IPS-18c (cell line): ENCODE results near the gene G6PC3.

Source experiments
- H3K4me3 ChIP-seq: 2 replicates; pipeline ENCODE4 v1.7.0; 2013; ENCODE audit warnings: low read depth, mild to moderate bottlenecking, low read length, moderate library complexity; ENCODE audit not compliant: insufficient read depth
- H3K9me3 ChIP-seq: one replicate; pipeline ENCODE4 v1.6.1; 2013; ENCODE audit warnings: mild to moderate bottlenecking, low read length, moderate library complexity; ENCODE audit not compliant: control insufficient read depth, insufficient read depth

The G6PC3 gene

GRCh38 chr17:44049294-44050060, 21.1 kb upstream of the G6PC3 start:
- no peaks in the 10 kb centered on the region for H3K9me3 ChIP-seq
- no peak overlapping the region for H3K4me3 ChIP-seq

GRCh38 chr17:44053125-44053872, 17.2 kb upstream of the G6PC3 start:
- no peaks in the 10 kb centered on the region for H3K9me3 ChIP-seq
- no peak overlapping the region for H3K4me3 ChIP-seq

- Histone ChIP-seq H3K9me3 (no peaks in the 10 kb centered on the region), H3K4me3 (no peak overlapping the region)
These were observed 11.2 kb upstream of the G6PC3 start for GRCh38 chr17:44059101-44059892.

GRCh38 chr17:44061446-44061845, 9.1 kb upstream of the G6PC3 start:
- no peak overlapping the region for H3K4me3 ChIP-seq
- H3K9me3 ChIP-seq, result no peaks in the 10 kb centered on the region

GRCh38 chr17:44062871-44063270, 7.7 kb upstream of the G6PC3 start:
- Histone ChIP-seq H3K9me3 (no peaks in the 10 kb centered on the region), H3K4me3 (no peak overlapping the region)

- Histone ChIP-seq H3K4me3 (no peak overlapping the region), H3K9me3 (no peaks in the 10 kb centered on the region)
These were observed 6.6 kb upstream of the G6PC3 start for GRCh38 chr17:44063704-44064639.

GRCh38 chr17:44065668-44066203, 4.8 kb upstream of the G6PC3 start:
- Histone ChIP-seq H3K9me3 (no peaks in the 10 kb centered on the region), H3K4me3 (peak overlapping the region; percentile 93)

- Histone ChIP-seq H3K4me3 (peak within 1 kb of the TSS; percentile 93), H3K9me3 (peaks cover 2% of the 10 kb centered on the region)
These were observed 4.2 kb upstream of the G6PC3 start, which contains the start of gene LSM12 for GRCh38 chr17:44066204-44066930. TSS of gene LSM12 (minus strand) at chr17:44066671. CDS start at chr17:44066587, 84 bp downstream.

GRCh38 chr17:44067545-44067940, 3.0 kb upstream of the G6PC3 start:
- Histone ChIP-seq H3K4me3 (peak overlapping the region; percentile 3; the same call in 1 of the 2 replicates), H3K9me3 (peaks cover 2% of the 10 kb centered on the region)

- Histone ChIP-seq H3K4me3 (peak overlapping the region; percentile 44), H3K9me3 (peaks cover 2% of the 10 kb centered on the region)
These were observed 521 bp upstream of the G6PC3 start for GRCh38 chr17:44069974-44070454.

GRCh38 chr17:44071198-44071520, 624 bp downstream of the G6PC3 start:
- H3K9me3 ChIP-seq, result peaks cover 2% of the 10 kb centered on the region
- H3K4me3 ChIP-seq, result peak overlapping the region; percentile 94

GRCh38 chr17:44071772-44072171, 1.2 kb downstream of the G6PC3 start:
- Histone ChIP-seq H3K4me3 (peak overlapping the region; percentile 94), H3K9me3 (peaks cover 2% of the 10 kb centered on the region)

GRCh38 chr17:44074231-44074910, 3.8 kb downstream of the G6PC3 start:
- Histone ChIP-seq H3K9me3 (peaks cover 2% of the 10 kb centered on the region), H3K4me3 (no peak overlapping the region)

GRCh38 chr17:44074911-44075285, 4.4 kb downstream of the G6PC3 start:
- Histone ChIP-seq H3K9me3 (peaks cover 2% of the 10 kb centered on the region), H3K4me3 (no peak overlapping the region)

GRCh38 chr17:44075598-44076293, 5.2 kb downstream of the G6PC3 start:
- no peak overlapping the region for H3K4me3 ChIP-seq
- peaks cover 2% of the 10 kb centered on the region for H3K9me3 ChIP-seq
